ENCODE data around the gene FKBP5. TPM values are rescaled to one million over a fixed set of nuclear protein-coding genes. Genes with fewer than 3 reads are reported as not detected.

Gene FKBP5
- total RNA-seq, 1 experiment from 2014 or later: 12.4 TPM

DNA sequence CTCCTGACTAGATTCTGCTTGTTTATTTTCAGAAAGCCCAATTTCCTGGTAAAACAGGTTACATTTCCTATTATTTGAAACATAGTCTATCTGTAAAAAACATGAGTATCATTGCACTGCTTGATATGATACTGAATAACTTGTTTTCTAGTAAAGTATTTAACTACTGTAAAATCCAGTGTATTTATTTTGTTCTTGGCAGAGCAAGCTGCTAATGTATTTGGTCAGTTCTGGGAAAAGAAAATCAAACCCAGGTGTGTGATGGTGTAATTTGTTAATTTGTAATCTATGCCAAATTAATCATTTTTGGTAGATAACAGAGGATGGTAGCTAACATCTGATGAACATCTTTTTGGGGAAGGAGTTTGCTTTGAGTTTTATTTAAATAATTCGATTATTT, 50.8 kb downstream of the FKBP5 start:
- intact Hi-C loops (cut with micrococcal nuclease): no loop called here
- CTCF ChIA-PET: no interaction called here

GRCh38 chr6:35635601-35636597, 52.8 kb downstream of the FKBP5 start:
- H3K79me2 ChIP-seq (ENCODE audit: low read length): no peaks in the 10 kb centered on the region
- H3K9me2 ChIP-seq (replicated peaks; ENCODE audit: low read length): no peaks in the 10 kb centered on the region
- BruUV-seq (replicated peaks): no TSS peak
- peaks cover 3% of the 10 kb centered on the region; the same call in 1 of the 2 replicates for H3K36me3 ChIP-seq (ENCODE audit: low read depth, low read length)
- peaks cover 6% of the 10 kb centered on the region for H3F3A ChIP-seq (ENCODE audit: low read length, unreplicated experiment)
- no peak for TF ChIP-seq CTCF (conservative IDR thresholded peaks at IDR 0.05; ENCODE audit: low read depth, low read length)
- TF ChIP-seq EZH2 (IDR thresholded peaks at IDR 0.05; ENCODE audit: low read length, unreplicated experiment): no peak
- TF ChIP-seq EZH2phosphoT487 (IDR thresholded peaks at IDR 0.05; ENCODE audit: borderline replicate concordance, low read length): no peak
- H2AFZ ChIP-seq (ENCODE audit: low read length): no peak overlapping the region
- no peaks in the 10 kb centered on the region for H3K9me3 ChIP-seq (ENCODE audit: low read length)
- H3K4me2 ChIP-seq (ENCODE audit: low read length): no peak overlapping the region
- no peak overlapping the region for H3K9ac ChIP-seq (ENCODE audit: low read length)
- DNase-seq (no peak), ATAC-seq (no peak)
- H3K27ac ChIP-seq (ENCODE audit: low read length): no peak overlapping the region
- no peak overlapping the region for H3K4me3 ChIP-seq (ENCODE audit: low read length)
- H3K4me1 ChIP-seq (ENCODE audit: insufficient read depth, low read length): peaks cover 4% of the 10 kb centered on the region; the same call in 1 of the 2 replicates
- POLR2A ChIA-PET (ENCODE audit: unreplicated experiment): no interaction called here
- CTCF ChIA-PET: no interaction called here
- intact Hi-C loops (cut with micrococcal nuclease): no loop called here
- H4K20me1 ChIP-seq (ENCODE audit: low read length): no peaks in the 10 kb centered on the region
- no peaks in the 10 kb centered on the region for H3K27me3 ChIP-seq (ENCODE audit: low read length)

More for the DNA sequence above, 50.8 kb downstream of the FKBP5 start:
- Histone ChIP-seq H3K4me3 (ENCODE audit: low read length) (no peak overlapping the region), H3K27me3 (ENCODE audit: low read length) (no peaks in the 10 kb centered on the region), H3K27ac (ENCODE audit: low read length) (no peak overlapping the region), H3K79me2 (ENCODE audit: low read length) (no peaks in the 10 kb centered on the region), H3K4me1 (ENCODE audit: insufficient read depth, low read length) (peaks cover 4% of the 10 kb centered on the region; the same call in 1 of the 2 replicates), H3K9ac (ENCODE audit: low read length) (no peak overlapping the region), H3F3A (ENCODE audit: low read length, unreplicated experiment) (peaks cover 6% of the 10 kb centered on the region), H2AFZ (ENCODE audit: low read length) (no peak overlapping the region), H3K9me3 (ENCODE audit: low read length) (no peaks in the 10 kb centered on the region), H4K20me1 (ENCODE audit: low read length) (no peaks in the 10 kb centered on the region), H3K36me3 (ENCODE audit: low read depth, low read length) (peaks cover 3% of the 10 kb centered on the region; the same call in 1 of the 2 replicates), H3K4me2 (ENCODE audit: low read length) (no peak overlapping the region), H3K9me2 (replicated peaks; ENCODE audit: low read length) (no peaks in the 10 kb centered on the region)
- BruUV-seq (replicated peaks): no TSS peak
- ATAC-seq (no peak), DNase-seq (no peak)
- TF ChIP-seq EZH2 (IDR thresholded peaks at IDR 0.05; ENCODE audit: low read length, unreplicated experiment) (no peak), EZH2phosphoT487 (IDR thresholded peaks at IDR 0.05; ENCODE audit: borderline replicate concordance, low read length) (no peak), CTCF (conservative IDR thresholded peaks at IDR 0.05; ENCODE audit: low read depth, low read length) (no peak)
- POLR2A ChIA-PET (ENCODE audit: unreplicated experiment): no interaction called here

DNA sequence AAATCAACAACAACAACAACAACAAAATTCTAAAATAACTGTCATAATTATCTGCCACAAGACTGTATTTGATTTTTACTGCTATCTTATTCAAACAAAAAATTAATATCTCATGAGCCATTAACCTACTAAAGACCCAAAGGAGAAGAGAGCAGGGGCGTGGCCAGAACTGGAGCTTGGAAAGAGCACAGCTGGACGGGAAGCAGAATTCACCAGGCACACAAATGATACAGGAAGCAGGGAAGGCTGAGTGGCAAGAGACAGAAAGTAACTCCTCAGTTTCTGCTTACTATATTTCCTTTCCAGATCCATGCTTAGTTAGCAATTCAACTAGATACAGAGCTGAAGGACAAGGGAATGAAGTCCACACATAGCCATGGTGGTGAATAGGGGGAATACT, 54.4 kb downstream of the FKBP5 start:
- Histone ChIP-seq H3K36me3 (ENCODE audit: low read depth, low read length) (no peaks in the 10 kb centered on the region; the same call in 1 of the 2 replicates), H3K27ac (ENCODE audit: low read length) (no peak overlapping the region), H3K9me2 (replicated peaks; ENCODE audit: low read length) (no peaks in the 10 kb centered on the region), H3K4me2 (ENCODE audit: low read length) (no peak overlapping the region), H3K9me3 (ENCODE audit: low read length) (no peaks in the 10 kb centered on the region), H4K20me1 (ENCODE audit: low read length) (no peaks in the 10 kb centered on the region), H3K79me2 (ENCODE audit: low read length) (no peaks in the 10 kb centered on the region), H2AFZ (ENCODE audit: low read length) (no peak overlapping the region), H3K4me3 (ENCODE audit: low read length) (no peak overlapping the region), H3K4me1 (ENCODE audit: insufficient read depth, low read length) (peaks cover 5% of the 10 kb centered on the region; the same call in 1 of the 2 replicates), H3K9ac (ENCODE audit: low read length) (no peak overlapping the region), H3F3A (ENCODE audit: low read length, unreplicated experiment) (no peaks in the 10 kb centered on the region), H3K27me3 (ENCODE audit: low read length) (no peaks in the 10 kb centered on the region)
- POLR2A ChIA-PET (ENCODE audit: unreplicated experiment): no interaction called here
- DNase-seq (no peak), ATAC-seq (no peak)
- intact Hi-C loops (cut with micrococcal nuclease): no loop called here
- no TSS peak for BruUV-seq (replicated peaks)
- TF ChIP-seq EZH2phosphoT487 (IDR thresholded peaks at IDR 0.05; ENCODE audit: borderline replicate concordance, low read length) (no peak), CTCF (conservative IDR thresholded peaks at IDR 0.05; ENCODE audit: low read depth, low read length) (no peak), EZH2 (IDR thresholded peaks at IDR 0.05; ENCODE audit: low read length, unreplicated experiment) (no peak)
- CTCF ChIA-PET: no interaction called here

All from PC-3 (cell line).